HepG2 (cell line): ENCODE results near the gene RPL23. TPM values are rescaled to one million over a fixed set of nuclear protein-coding genes. Genes with fewer than 3 reads are reported as not detected.

Experiments
- CREM ChIP-seq, 2 experiments: sonication (generic) in 1 of 2; formaldehyde crosslinking in 1 of 2; IDR thresholded peaks; 2 replicates each; pipeline versions ENCODE4 v1.4.0 to v1.6.1; 2016 to 2020; ENCODE audit warnings: antibody characterized with exemption in 1 of 2, mild to moderate bottlenecking in 1 of 2, missing genetic modification reagents in 1 of 2
- FOXC1 ChIP-seq: sonication (generic); formaldehyde crosslinking; IDR thresholded peaks from 2 replicates; pipeline ENCODE4 v1.8.0; 2022; ENCODE audit warnings: mild to moderate bottlenecking, missing genetic modification reagents, borderline replicate concordance
- GMEB1 ChIP-seq: sonication (generic); formaldehyde crosslinking; IDR thresholded peaks from 2 replicates; pipeline ENCODE4 v1.5.1; 2020; ENCODE audit warnings: missing genetic modification reagents, mild to moderate bottlenecking, borderline replicate concordance
- KMT2A ChIP-seq: sonication (generic); formaldehyde crosslinking; IDR thresholded peaks from 2 replicates; pipeline ENCODE4 v1.4.0; 2020; ENCODE audit warnings: missing genetic modification reagents
- SSRP1 ChIP-seq: IDR thresholded peaks from 2 replicates; pipeline ENCODE4 v1.6.1; 2016; ENCODE audit warnings: control low read depth
- TFDP2 ChIP-seq: sonication (generic); formaldehyde crosslinking; IDR thresholded peaks from 2 replicates; pipeline ENCODE4 v1.4.0; 2020; ENCODE audit warnings: missing genetic modification reagents
- ZNF672 ChIP-seq: sonication (generic); formaldehyde crosslinking; IDR thresholded peaks from 2 replicates; pipeline ENCODE4 v1.8.1; 2022; ENCODE audit warnings: missing genetic modification reagents
- polyA plus RNA-seq, 8 experiments: library from polyadenylated mRNA; depleted of rRNA in 3 of 8; stranded (reverse) in 7 of 8; unstranded in 1 of 8; fragments of >200 nt; fragmentation: Illumina TruSeq in 4 of 8; extraction: Trizol in 4 of 8; gene quantifications; 2 replicates each; pipeline versions ENCODE4 v1.2.1 to v1.2.3, GENCODE V29; 2011 to 2016; ENCODE audit warnings: low read depth in 4 of 8, missing spikeins in 1 of 8, mixed read lengths in 1 of 8; ENCODE audit not compliant: insufficient read depth in 1 of 8
- total RNA-seq, 5 experiments: library from RNA; depleted of rRNA; stranded (reverse); fragments of >200 nt; fragmentation: Illumina TruSeq; extraction: Trizol; gene quantifications; 2 replicates each; pipeline ENCODE4 v1.2.3, GENCODE V29; 2016; ENCODE audit warnings: low read depth in 1 of 5
- TF ChIP-seq, protein P1 (sequence below): IDR thresholded peaks from 2 replicates; pipeline ENCODE4 v1.6.1; 2016; ENCODE audit warnings: missing biosample characterization, missing genetic modification reagents, low read depth
- TF ChIP-seq, protein P2 (sequence below): sonication (generic); formaldehyde crosslinking; IDR thresholded peaks from 2 replicates; pipeline ENCODE4 v1.4.0; 2020; ENCODE audit warnings: mild to moderate bottlenecking, missing genetic modification reagents
- TF ChIP-seq, protein P3 (sequence below): sonication (generic); formaldehyde crosslinking; IDR thresholded peaks from 2 replicates; pipeline ENCODE4 v1.4.0; 2020; ENCODE audit warnings: low read depth, missing genetic modification reagents

RPL23 gene
- total and polyA plus RNA-seq, 2 of the 13 experiments (the other 11 are each of a cell fraction or from before 2014, with no cell fraction given), result 2,790 to 4,860 TPM

DNA sequence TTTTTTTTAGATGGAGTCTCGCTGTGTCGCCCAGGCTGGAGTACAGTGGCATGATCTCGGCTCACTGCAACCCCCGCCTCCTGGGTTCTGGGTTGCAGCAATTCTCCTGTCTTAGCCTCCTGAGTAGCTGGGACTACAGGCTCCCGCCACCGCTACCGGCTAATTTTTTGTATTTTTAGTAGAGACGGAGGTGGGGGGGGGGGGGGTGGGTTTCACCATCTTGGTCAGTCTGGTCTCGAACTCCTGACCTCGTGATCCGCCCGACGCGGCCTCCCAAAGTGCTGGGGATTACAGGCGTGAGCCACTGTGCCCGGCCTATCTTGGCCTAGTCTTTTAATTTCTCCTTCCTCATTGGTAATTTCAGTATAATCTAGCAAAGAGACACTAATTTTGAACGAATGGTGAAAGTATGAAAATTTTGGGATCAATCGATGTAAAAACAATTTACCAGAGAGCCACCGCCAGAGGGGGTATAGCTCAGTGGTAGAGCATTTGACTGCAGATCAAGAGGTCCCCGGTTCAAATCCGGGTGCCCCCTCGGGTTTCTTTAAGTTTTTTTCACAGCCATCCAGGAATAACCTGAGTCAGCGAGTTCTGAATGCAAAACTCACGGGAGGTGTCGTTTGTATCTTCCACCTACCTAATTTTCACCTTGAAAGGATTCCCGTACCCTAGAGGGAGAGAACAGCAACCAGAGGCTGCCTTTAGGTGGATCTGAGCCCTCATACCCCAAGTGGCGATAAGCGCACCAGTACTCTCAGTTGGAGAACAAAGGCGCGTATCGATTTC, 13.9 kb upstream of the RPL23 start (continued):
- TF ChIP-seq, protein P1, sequence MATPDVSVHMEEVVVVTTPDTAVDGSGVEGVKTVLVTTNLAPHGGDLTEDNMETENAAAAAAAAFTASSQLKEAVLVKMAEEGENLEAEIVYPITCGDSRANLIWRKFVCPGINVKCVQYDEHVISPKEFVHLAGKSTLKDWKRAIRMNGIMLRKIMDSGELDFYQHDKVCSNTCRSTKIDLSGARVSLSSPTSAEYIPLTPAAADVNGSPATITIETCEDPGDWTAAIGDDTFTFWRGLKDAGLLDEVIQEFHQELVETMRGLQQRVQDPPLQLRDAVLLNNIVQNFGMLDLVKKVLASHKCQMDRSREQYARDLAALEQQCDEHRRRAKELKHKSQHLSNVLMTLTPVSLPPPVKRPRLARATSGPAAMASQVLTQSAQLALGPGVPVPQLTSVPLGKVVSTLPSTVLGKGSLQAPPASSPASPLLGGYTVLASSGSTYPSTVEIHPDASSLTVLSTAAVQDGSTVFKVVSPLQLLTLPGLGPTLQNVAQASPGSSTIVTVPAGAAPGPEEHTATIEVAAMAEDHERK (CRISPR knock-in tag), result no peak
- 0 out of 2 replicates have a peak, but pooled peaks have one; percentile 10 for TF ChIP-seq KMT2A (CRISPR knock-in tag)
- TF ChIP-seq GMEB1 (CRISPR knock-in tag), result peak; percentile 10; the same call in 1 of the 2 replicates
- peak; percentile 15; the same call in 1 of the 2 replicates for TF ChIP-seq TFDP2 (CRISPR knock-in tag)
- peak; percentile 70; the same call in 1 of the 2 replicates for TF ChIP-seq FOXC1 (CRISPR knock-in tag)
- TF ChIP-seq, protein P2, sequence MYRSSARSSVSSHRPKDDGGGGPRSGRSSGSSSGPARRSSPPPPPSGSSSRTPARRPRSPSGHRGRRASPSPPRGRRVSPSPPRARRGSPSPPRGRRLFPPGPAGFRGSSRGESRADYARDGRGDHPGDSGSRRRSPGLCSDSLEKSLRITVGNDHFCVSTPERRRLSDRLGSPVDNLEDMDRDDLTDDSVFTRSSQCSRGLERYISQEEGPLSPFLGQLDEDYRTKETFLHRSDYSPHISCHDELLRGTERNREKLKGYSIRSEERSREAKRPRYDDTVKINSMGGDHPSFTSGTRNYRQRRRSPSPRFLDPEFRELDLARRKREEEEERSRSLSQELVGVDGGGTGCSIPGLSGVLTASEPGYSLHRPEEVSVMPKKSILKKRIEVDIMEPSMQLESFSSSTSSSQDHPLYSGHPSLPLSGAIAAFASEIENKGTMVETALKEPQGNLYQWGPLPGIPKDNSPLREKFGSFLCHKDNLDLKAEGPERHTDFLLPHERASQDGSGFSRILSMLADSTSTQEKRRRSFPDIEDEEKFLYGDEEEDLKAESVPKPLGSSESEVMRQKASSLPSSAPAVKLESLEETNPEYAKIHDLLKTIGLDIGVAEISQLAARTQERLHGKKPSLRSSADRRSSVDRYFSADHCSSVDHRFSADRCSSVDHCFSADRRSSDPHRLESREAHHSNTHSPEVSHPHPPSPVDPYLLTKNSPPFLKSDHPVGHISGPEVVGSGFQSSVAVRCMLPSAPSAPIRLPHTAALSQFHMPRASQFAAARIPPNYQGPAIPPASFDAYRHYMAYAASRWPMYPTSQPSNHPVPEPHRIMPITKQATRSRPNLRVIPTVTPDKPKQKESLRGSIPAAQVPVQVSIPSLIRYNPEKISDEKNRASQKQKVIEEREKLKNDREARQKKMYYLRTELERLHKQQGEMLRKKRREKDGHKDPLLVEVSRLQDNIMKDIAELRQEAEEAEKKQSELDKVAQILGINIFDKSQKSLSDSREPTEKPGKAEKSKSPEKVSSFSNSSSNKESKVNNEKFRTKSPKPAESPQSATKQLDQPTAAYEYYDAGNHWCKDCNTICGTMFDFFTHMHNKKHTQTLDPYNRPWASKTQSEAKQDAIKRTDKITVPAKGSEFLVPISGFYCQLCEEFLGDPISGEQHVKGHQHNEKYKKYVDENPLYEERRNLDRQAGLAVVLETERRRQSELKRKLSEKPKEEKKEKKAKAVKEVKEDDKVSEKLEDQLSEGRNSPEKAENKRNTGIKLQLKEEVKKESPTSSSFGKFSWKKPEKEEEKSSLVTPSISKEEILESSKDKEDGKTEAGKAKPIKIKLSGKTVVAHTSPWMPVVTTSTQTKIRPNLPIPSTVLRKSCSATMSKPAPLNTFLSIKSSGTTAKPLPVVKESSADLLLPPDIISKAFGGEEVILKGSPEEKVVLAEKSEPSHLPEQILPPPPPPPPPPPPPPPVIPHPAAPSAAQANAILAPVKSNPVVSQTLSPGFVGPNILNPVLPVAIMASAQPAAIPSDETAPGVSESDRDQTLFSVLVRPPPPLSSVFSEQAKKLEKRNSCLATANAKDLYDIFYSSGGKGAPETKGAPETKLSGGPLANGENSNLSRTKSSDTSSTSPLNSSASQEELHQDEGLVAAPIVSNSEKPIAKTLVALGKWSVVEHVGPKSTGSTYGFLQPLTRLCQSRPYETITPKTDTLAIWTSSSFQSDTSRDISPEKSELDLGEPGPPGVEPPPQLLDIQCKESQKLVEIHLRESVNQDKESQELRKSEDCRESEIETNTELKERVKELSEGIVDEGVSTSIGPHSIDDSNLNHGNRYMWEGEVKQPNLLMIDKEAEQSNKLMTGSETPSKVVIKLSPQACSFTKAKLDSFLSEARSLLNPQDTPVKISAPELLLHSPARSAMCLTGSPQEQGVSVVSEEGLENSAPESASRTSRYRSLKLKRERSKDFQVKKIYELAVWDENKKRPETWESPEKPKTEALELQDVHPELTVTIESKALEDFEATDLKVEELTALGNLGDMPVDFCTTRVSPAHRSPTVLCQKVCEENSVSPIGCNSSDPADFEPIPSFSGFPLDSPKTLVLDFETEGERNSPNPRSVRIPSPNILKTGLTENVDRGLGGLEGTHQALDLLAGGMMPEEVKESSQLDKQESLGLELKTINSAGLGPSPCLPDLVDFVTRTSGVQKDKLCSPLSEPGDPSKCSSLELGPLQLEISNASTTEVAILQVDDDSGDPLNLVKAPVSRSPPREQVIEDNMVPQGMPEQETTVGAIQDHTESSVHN (CRISPR knock-in tag), result no peak
- TF ChIP-seq, protein P3, sequence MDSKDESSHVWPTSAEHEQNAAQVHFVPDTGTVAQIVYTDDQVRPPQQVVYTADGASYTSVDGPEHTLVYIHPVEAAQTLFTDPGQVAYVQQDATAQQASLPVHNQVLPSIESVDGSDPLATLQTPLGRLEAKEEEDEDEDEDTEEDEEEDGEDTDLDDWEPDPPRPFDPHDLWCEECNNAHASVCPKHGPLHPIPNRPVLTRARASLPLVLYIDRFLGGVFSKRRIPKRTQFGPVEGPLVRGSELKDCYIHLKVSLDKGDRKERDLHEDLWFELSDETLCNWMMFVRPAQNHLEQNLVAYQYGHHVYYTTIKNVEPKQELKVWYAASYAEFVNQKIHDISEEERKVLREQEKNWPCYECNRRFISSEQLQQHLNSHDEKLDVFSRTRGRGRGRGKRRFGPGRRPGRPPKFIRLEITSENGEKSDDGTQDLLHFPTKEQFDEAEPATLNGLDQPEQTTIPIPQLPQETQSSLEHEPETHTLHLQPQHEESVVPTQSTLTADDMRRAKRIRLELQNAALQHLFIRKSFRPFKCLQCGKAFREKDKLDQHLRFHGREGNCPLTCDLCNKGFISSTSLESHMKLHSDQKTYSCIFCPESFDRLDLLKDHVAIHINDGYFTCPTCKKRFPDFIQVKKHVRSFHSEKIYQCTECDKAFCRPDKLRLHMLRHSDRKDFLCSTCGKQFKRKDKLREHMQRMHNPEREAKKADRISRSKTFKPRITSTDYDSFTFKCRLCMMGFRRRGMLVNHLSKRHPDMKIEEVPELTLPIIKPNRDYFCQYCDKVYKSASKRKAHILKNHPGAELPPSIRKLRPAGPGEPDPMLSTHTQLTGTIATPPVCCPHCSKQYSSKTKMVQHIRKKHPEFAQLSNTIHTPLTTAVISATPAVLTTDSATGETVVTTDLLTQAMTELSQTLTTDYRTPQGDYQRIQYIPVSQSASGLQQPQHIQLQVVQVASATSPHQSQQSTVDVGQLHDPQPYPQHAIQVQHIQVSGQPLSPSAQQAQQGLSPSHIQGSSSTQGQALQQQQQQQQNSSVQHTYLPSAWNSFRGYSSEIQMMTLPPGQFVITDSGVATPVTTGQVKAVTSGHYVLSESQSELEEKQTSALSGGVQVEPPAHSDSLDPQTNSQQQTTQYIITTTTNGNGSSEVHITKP (CRISPR knock-in tag), result peak; percentile 63; the same call in 1 of the 2 replicates
- no peak for TF ChIP-seq CREM (IDR thresholded peaks at IDR 0.05)
- no peak for TF ChIP-seq CREM (CRISPR knock-in tag; IDR thresholded peaks at IDR 0.05)
- TF ChIP-seq SSRP1 (CRISPR knock-in tag), result peak; percentile 97; the same call in 1 of the 2 replicates
- no peak for TF ChIP-seq ZNF672 (CRISPR knock-in tag)
